H1 (cell line): Measurements from ENCODE around the gene PRR5L. TPM values are rescaled to one million over a fixed set of nuclear protein-coding genes. Genes with fewer than 3 reads are reported as not detected.

Source experiments
- EP300 ChIP-seq, 2 experiments: IDR thresholded peaks; 1 replicate in 1 of 2; 2 replicates in 1 of 2; pipeline ENCODE4 v1.6.1; 2011 to 2012; ENCODE audit warnings: low read depth in 2 of 2, low read length in 2 of 2, mild to moderate bottlenecking in 2 of 2, borderline replicate concordance in 1 of 2, inconsistent platforms in 1 of 2, moderate library complexity in 1 of 2
- KDM4A ChIP-seq: IDR thresholded peaks from one replicate; pipeline ENCODE4 v1.7.1; 2012; ENCODE audit warnings: low read depth, mild to moderate bottlenecking, moderate library complexity, low read length, inconsistent platforms; ENCODE audit not compliant: severe bottlenecking
- KDM5A ChIP-seq: fragments of 200-600 bp; IDR thresholded peaks from 2 replicates; pipeline ENCODE4 v1.7.1; 2012; ENCODE audit warnings: mild to moderate bottlenecking, low read length, inconsistent platforms, mixed read lengths
- NRF1 ChIP-seq: IDR thresholded peaks from 2 replicates; pipeline ENCODE4 v1.6.1; 2011; ENCODE audit warnings: mild to moderate bottlenecking, low read depth, low read length, improper control_type of control experiment
- SIX5 ChIP-seq: IDR thresholded peaks from 2 replicates; pipeline ENCODE4 v1.6.1; 2011; ENCODE audit warnings: mild to moderate bottlenecking, low read depth, low read length
- TAF1 ChIP-seq: IDR thresholded peaks from 2 replicates; pipeline ENCODE4 v1.6.1; 2011; ENCODE audit warnings: mild to moderate bottlenecking, low read depth, low read length
- TBP ChIP-seq: IDR thresholded peaks from 2 replicates; pipeline ENCODE4 v1.6.1; 2011; ENCODE audit warnings: low read depth, low read length, improper control_type of control experiment
- ZNF274 ChIP-seq: IDR thresholded peaks from 2 replicates; pipeline ENCODE4 v1.7.0; 2012; ENCODE audit warnings: low read length, borderline replicate concordance; ENCODE audit errors: extremely low read depth
- polyA plus RNA-seq, 7 experiments: library from polyadenylated mRNA; depleted of rRNA in 3 of 7; stranded (reverse) in 5 of 7; unstranded in 2 of 7; fragments of >200 nt in 5 of 7; fragments of 200-250 nt in 2 of 7; gene quantifications; 1 replicate in 5 of 7; 2 replicates in 1 of 7; 4 replicates in 1 of 7; pipeline versions ENCODE4 v1.2.1 to v1.2.3, GENCODE V29; 2011 to 2013; ENCODE audit warnings: missing spikeins in 2 of 7, mixed read lengths in 2 of 7
- total RNA-seq: library from RNA; stranded (reverse); fragmentation: NEBNext Ultra II Directional; extraction: Animal tissue kit (Norgen Biotek cat#: 25700); gene quantifications from 2 replicates; pipeline ENCODE4 v1.2.1, GENCODE V29; 2021

PRR5L gene
- total and polyA plus RNA-seq, 2 of the 8 experiments (the other 6 are each of a cell fraction or from before 2014, with no cell fraction given) = 6.6 to 10.1 TPM

DNA sequence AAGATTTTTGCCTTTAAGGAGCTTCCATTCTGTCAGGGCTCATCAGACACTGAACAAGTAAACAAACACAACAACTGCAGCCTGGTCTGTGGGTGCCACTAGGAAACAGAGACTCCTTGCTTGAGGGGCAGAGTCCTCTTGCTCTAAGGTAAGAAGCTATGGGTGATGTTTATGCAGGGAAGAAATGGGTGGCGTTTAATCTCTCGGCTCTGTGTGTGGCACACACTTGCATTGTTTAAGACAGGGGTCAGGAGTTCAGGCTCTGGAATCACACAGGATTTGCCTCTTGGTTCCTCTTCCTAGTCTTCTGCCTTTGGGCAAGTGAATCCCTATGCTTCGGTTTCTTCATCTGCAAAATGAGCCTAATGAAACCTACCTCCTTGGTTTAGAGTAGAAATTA lies 90.3 kb downstream of the PRR5L start (continued):
- TF ChIP-seq EP300 (IDR thresholded peaks at IDR 0.05; ENCODE audit: borderline replicate concordance in 1 of 2, low read depth in 2 of 2, low read length in 2 of 2) (no peak), KDM4A (no peak), NRF1 (no peak), SIX5 (no peak), KDM5A (no peak), TAF1 (no peak), ZNF274 (no peak), TBP (no peak)
